HL-60 (cell line): ENCODE measurements around the gene UBE2J1.

Source experiments
- CTCF ChIP-seq: IDR thresholded peaks from one replicate; pipeline ENCODE4 v1.5.1; 2011; ENCODE audit warnings: low read length, control low read depth, inconsistent platforms; ENCODE audit not compliant: insufficient read depth
- GABPA ChIP-seq: IDR thresholded peaks from 2 replicates; pipeline ENCODE4 v1.6.1; 2012; ENCODE audit warnings: low read depth
- POLR2AphosphoS5 ChIP-seq: IDR thresholded peaks from 2 replicates; pipeline ENCODE4 v1.6.1; 2012; ENCODE audit warnings: low read depth
- REST ChIP-seq: IDR thresholded peaks from 2 replicates; pipeline ENCODE4 v1.6.1; 2012; ENCODE audit warnings: low read depth; ENCODE audit not compliant: insufficient replicate concordance
- SPI1 ChIP-seq: IDR thresholded peaks from 2 replicates; pipeline ENCODE4 v1.6.1; 2012; ENCODE audit warnings: low read depth, mild to moderate bottlenecking, borderline replicate concordance

DNA sequence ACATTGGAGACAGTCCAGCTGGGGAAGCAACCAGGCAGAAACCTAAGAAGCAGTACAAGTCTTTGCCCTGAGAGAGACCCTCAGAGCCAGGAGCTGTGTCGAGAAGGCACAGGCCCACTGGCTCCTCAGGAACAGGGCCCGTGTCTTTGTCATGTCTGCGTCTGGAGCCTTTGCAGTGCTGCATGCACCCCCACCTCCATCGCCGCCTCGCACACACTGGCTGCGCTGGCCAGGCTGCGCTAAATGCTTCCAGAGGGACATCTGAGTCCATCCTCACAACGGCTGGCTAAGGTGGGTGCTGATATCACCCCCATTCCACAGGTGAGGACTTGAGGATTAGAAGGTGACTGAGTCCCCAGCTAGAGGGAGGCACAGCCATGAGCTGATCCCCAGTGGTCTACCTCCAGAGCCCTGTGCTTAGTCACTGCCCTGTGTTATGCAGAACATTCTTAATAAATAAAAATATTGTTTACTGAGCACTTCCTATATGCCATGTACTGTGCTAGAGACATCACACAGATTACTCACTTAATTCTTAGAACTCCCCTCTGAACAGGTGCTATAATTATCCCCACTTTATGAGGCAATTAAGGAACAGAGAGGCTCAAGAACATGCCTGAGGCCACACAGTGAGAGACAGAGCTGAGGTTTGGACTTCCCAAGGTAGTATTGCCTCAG, 65.0 kb downstream of the UBE2J1 start:
- TF ChIP-seq REST: no peak
- TF ChIP-seq CTCF: no peak
- TF ChIP-seq GABPA: no peak
- TF ChIP-seq POLR2AphosphoS5: no peak
- TF ChIP-seq SPI1: no peak
